Measurements from ENCODE around the gene YARS2.

- no peak for TF ChIP-seq CTCF (IDR thresholded peaks at IDR 0.05; ENCODE audit: low read depth, low read length, poor library complexity, severe bottlenecking)
- no peak for TF ChIP-seq EZH2phosphoT487 (IDR thresholded peaks at IDR 0.05; ENCODE audit: borderline replicate concordance, low read length)
These were observed 10.2 kb upstream of the YARS2 start for GRCh38 chr12:32765906-32766305.
